PC-3 (cell line): ENCODE data around the gene DNAH1. TPM values are rescaled to one million over a fixed set of nuclear protein-coding genes. Genes with fewer than 3 reads are reported as not detected.

Source experiments
- ATAC-seq: fragments of 200-7000 bp; cut with Tn5 transposase; 2 replicates; pipeline ENCODE4 v1.9.1; 2020; ENCODE audit warnings: mild to moderate bottlenecking, moderate library complexity
- BruUV-seq: library from RNA; stranded (reverse); fragments of 400-500 nt; replicated peaks from 2 replicates; lab custom pipeline; 2021; lab: Mats Ljungman, UMichigan
- CTCF ChIA-PET: fragments of 300-600 bp; sonication (Branson Sonifier 250); formaldehyde crosslinking; loops from one replicate; lab custom pipeline; 2022; ENCODE audit warnings: antibody characterized with exemption; lab: Charles Lee
- POLR2A ChIA-PET: fragments of 300-600 bp; sonication (Branson Sonifier 250); formaldehyde crosslinking; loops from one replicate; lab custom pipeline; 2022; ENCODE audit warnings: antibody characterized with exemption; ENCODE audit not compliant: unreplicated experiment; lab: Charles Lee
- DNase-seq: peaks from one replicate; pipeline ENCODE4 v3.0.0-alpha.2; 2015
- H2AFZ ChIP-seq: fragments of 300-600 bp; sonication (generic); 2 replicates; pipeline ENCODE4 v1.6.0; 2016; ENCODE audit warnings: antibody characterized with exemption, low read length
- H3F3A ChIP-seq: fragments of 300-600 bp; sonication (generic); one replicate; pipeline ENCODE4 v1.6.0; 2017; ENCODE audit warnings: antibody characterized with exemption, low read length, control low read depth, mild to moderate bottlenecking; ENCODE audit not compliant: unreplicated experiment
- H3K27ac ChIP-seq: fragments of 300-600 bp; sonication (generic); 2 replicates; pipeline ENCODE4 v1.5.1; 2016; ENCODE audit warnings: mild to moderate bottlenecking, low read length
- H3K27me3 ChIP-seq: fragments of 300-600 bp; sonication (generic); 2 replicates; pipeline ENCODE4 v1.6.1; 2016; ENCODE audit warnings: low read length, mixed read lengths
- H3K36me3 ChIP-seq: fragments of 300-600 bp; sonication (generic); 2 replicates; pipeline ENCODE4 v1.6.1; 2016; ENCODE audit warnings: low read depth, mixed run types, low read length, mixed read lengths
- H3K4me1 ChIP-seq: fragments of 300-600 bp; sonication (generic); 2 replicates; pipeline ENCODE4 v1.5.1; 2016; ENCODE audit warnings: low read length; ENCODE audit not compliant: insufficient read depth
- H3K4me2 ChIP-seq: fragments of 300-600 bp; sonication (generic); 2 replicates; pipeline ENCODE4 v1.6.0; 2016; ENCODE audit warnings: low read length
- H3K4me3 ChIP-seq: fragments of 300-600 bp; sonication (generic); 2 replicates; pipeline ENCODE4 v1.5.1; 2016; ENCODE audit warnings: mild to moderate bottlenecking, low read length, mixed read lengths
- H3K79me2 ChIP-seq: fragments of 300-600 bp; sonication (generic); 2 replicates; pipeline ENCODE4 v1.6.1; 2017; ENCODE audit warnings: low read length, mixed read lengths
- H3K9ac ChIP-seq: fragments of 300-600 bp; sonication (generic); 2 replicates; pipeline ENCODE4 v1.6.0; 2016; ENCODE audit warnings: mild to moderate bottlenecking, low read length
- H3K9me2 ChIP-seq: fragments of 300-600 bp; sonication (generic); replicated peaks from 2 replicates; pipeline ENCODE4 v1.6.1; 2016; ENCODE audit warnings: mixed run types, low read length, mixed read lengths
- H3K9me3 ChIP-seq: fragments of 300-600 bp; sonication (generic); 2 replicates; pipeline ENCODE4 v1.6.1; 2016; ENCODE audit warnings: low read length, mixed read lengths
- H4K20me1 ChIP-seq: fragments of 300-600 bp; sonication (generic); 2 replicates; pipeline ENCODE4 v1.6.1; 2016; ENCODE audit warnings: low read length, mixed read lengths
- CTCF ChIP-seq: fragments of 300-600 bp; sonication (generic); conservative IDR thresholded peaks from 2 replicates; pipeline ENCODE4 v1.5.1; 2017; ENCODE audit warnings: antibody characterized with exemption, low read depth, mild to moderate bottlenecking, low read length
- EZH2 ChIP-seq: fragments of 300-600 bp; sonication (generic); IDR thresholded peaks from one replicate; pipeline ENCODE4 v1.6.1; 2017; ENCODE audit warnings: antibody characterized with exemption, mild to moderate bottlenecking, low read length; ENCODE audit not compliant: unreplicated experiment
- EZH2phosphoT487 ChIP-seq: fragments of 300-600 bp; sonication (generic); IDR thresholded peaks from 2 replicates; pipeline ENCODE4 v1.6.1; 2018; ENCODE audit warnings: mild to moderate bottlenecking, antibody characterized with exemption, low read length, borderline replicate concordance
- intact Hi-C: fragments of 100-400 bp; cut with micrococcal nuclease; formaldehyde crosslinking; loops from 2 replicates; pipeline ENCODE4 v1.9.0; 2023
- total RNA-seq: library from RNA; depleted of rRNA; stranded (reverse); fragments of >200 nt; gene quantifications from 2 replicates; pipeline ENCODE4 v1.2.3, GENCODE V29; 2014

The DNAH1 gene
- total RNA-seq, 1 experiment from 2014 or later, result 2.2 TPM

GRCh38 chr3:52396011-52396906 lies 80.1 kb downstream of the DNAH1 start:
- Histone ChIP-seq H3F3A (no peaks in the 10 kb centered on the region), H3K27ac (no peak overlapping the region), H2AFZ (no peak overlapping the region), H3K36me3 (peaks cover 2% of the 10 kb centered on the region; the same call in 1 of the 2 replicates), H3K79me2 (no peaks in the 10 kb centered on the region), H3K9me3 (no peaks in the 10 kb centered on the region), H3K4me3 (no peak overlapping the region), H3K4me1 (no peaks in the 10 kb centered on the region), H3K9me2 (no peaks in the 10 kb centered on the region), H3K27me3 (no peaks in the 10 kb centered on the region), H4K20me1 (no peaks in the 10 kb centered on the region), H3K4me2 (no peak overlapping the region), H3K9ac (no peak overlapping the region)
- no peak for TF ChIP-seq EZH2
- TF ChIP-seq CTCF, result no peak
- TF ChIP-seq EZH2phosphoT487, result no peak
- CTCF ChIA-PET, result no interaction called here
- DNase-seq, result no peak
- POLR2A ChIA-PET, result interaction anchor here (0.5 kb wide), 1 partner anchor 16 kb away, joined by 7 read pairs; no protein-coding TSS in a partner anchor
- no peak for ATAC-seq
- intact Hi-C loops, result no loop called here
- BruUV-seq, result no TSS peak

- H3K9me2 ChIP-seq, result no peaks in the 10 kb centered on the region
- H2AFZ ChIP-seq, result no peak overlapping the region
- no peak overlapping the region for H3K4me3 ChIP-seq
- H3F3A ChIP-seq, result no peaks in the 10 kb centered on the region
- H3K36me3 ChIP-seq, result peaks cover 9% of the 10 kb centered on the region; the same call in 1 of the 2 replicates
- no peak overlapping the region for H3K27ac ChIP-seq
- TF ChIP-seq EZH2phosphoT487 (no peak), CTCF (no peak), EZH2 (no peak)
- no peak for ATAC-seq
- H3K27me3 ChIP-seq, result no peaks in the 10 kb centered on the region
- H3K4me2 ChIP-seq, result no peak overlapping the region
- H3K4me1 ChIP-seq, result no peaks in the 10 kb centered on the region
- H4K20me1 ChIP-seq, result no peaks in the 10 kb centered on the region
- DNase-seq, result no peak
- no TSS peak for BruUV-seq
- no peaks in the 10 kb centered on the region for H3K9me3 ChIP-seq
- no peak overlapping the region for H3K9ac ChIP-seq
- intact Hi-C loops, result no loop called here
- ChIA-PET POLR2A (interaction anchor here (0.5 kb wide), 1 partner anchor 15 kb away, joined by 7 read pairs; no protein-coding TSS in a partner anchor), CTCF (no interaction called here)
- H3K79me2 ChIP-seq, result no peaks in the 10 kb centered on the region
These were observed 80.9 kb downstream of the DNAH1 start for GRCh38 chr3:52396907-52397591.
